HG03108 (cell line): Measurements from ENCODE around the gene OGFR.

Experiments
- ATAC-seq: cut with Tn5 transposase; IDR thresholded peaks from one replicate; pipeline ENCODE4 v1.9.1; 2021; ENCODE audit warnings: moderate library complexity; ENCODE audit not compliant: unreplicated experiment

The OGFR gene

DNA sequence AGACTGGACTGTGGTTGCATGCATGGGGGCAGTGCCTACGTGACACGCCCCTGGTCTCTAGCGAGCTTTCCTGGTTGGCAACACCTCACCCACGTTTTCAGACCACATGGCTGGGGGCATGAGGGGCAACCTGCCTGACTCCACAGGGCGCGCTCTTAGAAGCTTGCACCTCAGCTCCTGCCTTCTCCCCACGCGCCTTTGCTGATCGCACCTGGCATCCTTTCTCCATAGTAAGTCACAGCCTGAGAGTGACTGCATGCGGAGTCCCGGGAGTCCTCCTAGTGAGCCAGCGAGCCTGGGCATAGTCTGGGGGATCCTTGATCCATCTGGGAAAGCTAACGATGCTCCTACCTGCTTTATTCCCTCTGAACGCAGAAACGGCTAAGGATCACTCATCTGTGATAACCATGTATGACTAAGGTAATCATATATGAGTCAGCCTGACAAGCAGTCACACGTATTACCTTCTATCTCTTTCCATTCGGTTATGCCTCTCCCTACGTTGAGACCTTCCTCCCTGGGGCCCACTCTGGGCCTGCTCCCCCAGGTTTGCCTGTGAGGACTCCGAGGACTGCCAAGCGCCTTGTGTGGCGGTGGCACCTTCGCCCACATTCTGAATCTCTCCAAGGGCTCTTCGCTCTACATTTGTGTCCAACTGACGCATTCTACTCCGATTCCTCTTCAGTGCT lies 52.4 kb downstream of the OGFR start:
- ATAC-seq = no peak

GRCh38 chr20:62858058-62858830 lies 53.6 kb downstream of the OGFR start:
- ATAC-seq = no peak

DNA sequence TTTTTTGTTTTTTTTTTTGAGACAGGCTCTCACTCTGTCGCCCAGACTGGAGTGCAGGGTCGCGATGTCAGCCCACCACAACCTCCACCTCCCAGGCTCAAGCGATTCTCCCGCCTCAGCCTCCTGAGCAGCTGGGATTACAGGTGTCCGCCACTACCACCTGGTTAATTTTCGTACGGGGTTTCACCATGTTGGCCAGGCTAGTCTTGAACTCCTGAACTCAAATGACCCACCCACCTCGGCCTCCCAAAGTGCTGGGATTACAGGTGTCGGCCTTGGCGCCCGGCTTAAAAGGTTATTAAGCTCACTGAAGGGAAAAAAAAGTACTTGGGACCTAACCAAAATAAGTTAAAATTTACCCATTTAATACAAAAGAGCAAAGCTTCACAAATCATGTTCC lies 55.1 kb downstream of the OGFR start:
- ATAC-seq = no peak

- no peak for ATAC-seq
Measured at GRCh38 chr20:62860391-62860923, 55.8 kb downstream of the OGFR start.

- ATAC-seq = peak; percentile 27
Measured at GRCh38 chr20:62860924-62861691, 56.5 kb downstream of the OGFR start.

DNA sequence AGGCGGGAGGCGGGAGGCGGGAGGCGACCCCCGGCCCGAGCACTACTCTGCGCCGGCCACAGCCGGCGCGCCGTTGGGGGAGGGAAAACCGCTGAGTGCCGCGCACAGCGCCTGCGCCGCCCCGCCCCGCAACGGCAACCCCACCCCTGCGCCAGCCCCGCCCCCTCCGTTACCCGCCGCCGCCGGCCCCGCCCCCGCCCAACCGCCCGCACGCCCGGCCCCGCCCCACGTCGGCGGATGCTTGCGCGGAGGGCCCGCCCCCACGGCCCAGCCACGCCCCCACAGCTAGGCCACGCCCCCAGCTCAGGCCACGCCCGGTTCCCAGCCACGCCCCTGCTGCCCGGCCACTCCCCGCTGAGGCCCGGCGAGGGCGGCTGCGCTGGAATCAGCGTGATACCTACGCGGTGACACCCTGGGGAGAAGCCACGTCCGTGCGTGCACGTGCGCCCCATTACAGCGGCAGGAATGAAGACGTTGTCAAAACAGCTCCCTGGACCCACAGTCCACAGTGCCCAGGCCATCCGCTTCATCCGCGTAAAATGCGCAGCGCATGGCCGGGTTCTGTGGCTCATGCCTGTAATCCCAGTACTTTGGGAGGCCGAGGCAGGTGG lies 57.2 kb downstream of the OGFR start, which contains the start of gene TCFL5:
Gene TCFL5, minus strand, starts transcription at position 97 of the 611 bp plus-strand sequence. CDS start 152 bp downstream, outside the sequence.
- peak; percentile 52 for ATAC-seq
